AG08395 (cell line): Measurements from ENCODE around the gene MAPT.

Source experiments
- DNase-seq: peaks from one replicate; pipeline ENCODE4 v3.0.0; 2012; ENCODE audit warnings: mixed read lengths, low spot score

Gene MAPT

GRCh38 chr17:46053911-46054534, 159.7 kb downstream of the MAPT start:
- DNase-seq, result peak; percentile 9

- DNase-seq, result peak; percentile 47
Measured at GRCh38 chr17:46056800-46057304, 162.5 kb downstream of the MAPT start.

GRCh38 chr17:46057366-46057765, 163.0 kb downstream of the MAPT start:
- no peak for DNase-seq

- DNase-seq, result no peak
Measured at GRCh38 chr17:46059486-46059885, 165.1 kb downstream of the MAPT start.

GRCh38 chr17:46060461-46060860, 166.1 kb downstream of the MAPT start:
- no peak for DNase-seq

- DNase-seq, result peak; percentile 23
Measured at GRCh38 chr17:46061435-46061834, 167.1 kb downstream of the MAPT start.

GRCh38 chr17:46063241-46063640, 168.9 kb downstream of the MAPT start:
- peak; percentile 85 for DNase-seq

- DNase-seq, result no peak
Measured at GRCh38 chr17:46064460-46064859, 170.1 kb downstream of the MAPT start.

GRCh38 chr17:46071796-46072195, 177.4 kb downstream of the MAPT start:
- no peak for DNase-seq

- peak; percentile 79 for DNase-seq
Measured at GRCh38 chr17:46072998-46073397, 178.6 kb downstream of the MAPT start.

- DNase-seq, result no peak
Measured at GRCh38 chr17:46074540-46074939, 180.2 kb downstream of the MAPT start.
